Right atrium auricular region (tissue), 2 donors: ENCODE measurements around the gene PPP4C. TPM values are rescaled to one million over a fixed set of nuclear protein-coding genes. Genes with fewer than 3 reads are reported as not detected.
"Not testable (repeated sequence)": the region's sequence is repeated elsewhere in the genome, so short reads cannot be mapped to it uniquely, and the experiment has no call there.

Experiments
- DNase-seq: peaks from one replicate; pipeline ENCODE4 v3.0.0-alpha.2; 2019; ENCODE audit warnings: low spot score
- H3K27ac ChIP-seq, 2 donors: fragments of 200-600 bp; sonication (generic); 1 replicate in 1 of 2; 2 replicates in 1 of 2; pipeline ENCODE4 v1.5.1; 2016 to 2019
- H3K27me3 ChIP-seq, 2 donors: fragments of 200-600 bp; sonication (generic); one replicate each; pipeline versions ENCODE4 v1.5.1 to v1.6.0; 2017 to 2019
- H3K36me3 ChIP-seq: fragments of 200-600 bp; sonication (generic); one replicate; pipeline ENCODE4 v1.5.1; 2016
- H3K4me1 ChIP-seq, 2 donors: fragments of 200-600 bp; sonication (generic); one replicate each; pipeline versions ENCODE4 v1.5.1 to v1.6.0; 2017 to 2019
- H3K4me3 ChIP-seq, 2 donors: fragments of 200-600 bp; sonication (generic); 1 replicate in 1 of 2; 2 replicates in 1 of 2; pipeline ENCODE4 v1.5.1; 2017 to 2019; ENCODE audit warnings: mild to moderate bottlenecking in 1 of 2, moderate library complexity in 1 of 2
- H3K9me3 ChIP-seq, 2 donors: fragments of 200-600 bp; sonication (generic); one replicate each; pipeline ENCODE4 v1.5.1; 2019
- CTCF ChIP-seq, 2 donors: fragments of 200-600 bp; sonication (generic); IDR thresholded peaks; one replicate each; pipeline ENCODE4 v1.5.1; 2019; ENCODE audit warnings: antibody characterized with exemption in 2 of 2
- total RNA-seq, 2 donors: library from RNA; depleted of rRNA; stranded (reverse); fragments of >200 nt; gene quantifications; one replicate each; pipeline ENCODE4 v1.1.0, GENCODE V29; 2016

The PPP4C gene
- total RNA-seq, 2 donors from 2014 or later, result 23.2 to 32.7 TPM

- H3K9me3 ChIP-seq, result no peaks in the 10 kb centered on the region
- peaks cover 0 to 37% of the 10 kb centered on the region in 2 donors for H3K4me1 ChIP-seq
- no peaks in the 10 kb centered on the region for H3K27me3 ChIP-seq
- peak overlapping the region; percentile 88 to 97 for H3K27ac ChIP-seq
- H3K36me3 ChIP-seq, result peaks cover 36% of the 10 kb centered on the region
- no peak for TF ChIP-seq CTCF (IDR thresholded peaks at IDR 0.05)
- peak overlapping the region; percentile 80 to 92 for H3K4me3 ChIP-seq
- DNase-seq, result peak; percentile 89
Observed at GRCh38 chr16:30121741-30122571, 46.2 kb downstream of the PPP4C start.

GRCh38 chr16:30122604-30123160, 46.9 kb downstream of the PPP4C start:
- Histone ChIP-seq H3K4me3 (peak overlapping the region; percentile 80 to 92), H3K36me3 (peaks cover 29% of the 10 kb centered on the region), H3K27me3 (no peaks in the 10 kb centered on the region), H3K9me3 (no peaks in the 10 kb centered on the region), H3K27ac (peak overlapping the region; percentile 88 to 97), H3K4me1 (peaks cover 0 to 37% of the 10 kb centered on the region in 2 donors)
- no peak for DNase-seq
- TF ChIP-seq CTCF (IDR thresholded peaks at IDR 0.05), result no peak

GRCh38 chr16:30124985-30125379, 49.2 kb downstream of the PPP4C start:
- no peaks in the 10 kb centered on the region for H3K27me3 ChIP-seq
- no peak overlapping the region for H3K4me3 ChIP-seq
- H3K9me3 ChIP-seq, result no peaks in the 10 kb centered on the region
- DNase-seq, result no peak
- no peak overlapping the region for H3K27ac ChIP-seq
- TF ChIP-seq CTCF (IDR thresholded peaks at IDR 0.05), result no peak
- H3K36me3 ChIP-seq, result peaks cover 6% of the 10 kb centered on the region
- peaks cover 0 to 35% of the 10 kb centered on the region in 2 donors for H3K4me1 ChIP-seq

- not testable (repeated sequence) for H3K27me3 ChIP-seq, H3K36me3 ChIP-seq, H3K4me3 ChIP-seq, H3K9me3 ChIP-seq, H3K27ac ChIP-seq, DNase-seq
- H3K4me1 ChIP-seq, result peaks cover 0 to 31% of the 10 kb centered on the region in 2 donors
Observed at GRCh38 chr16:30125690-30126089, 49.9 kb downstream of the PPP4C start.

GRCh38 chr16:30127993-30128392, 52.2 kb downstream of the PPP4C start:
- no peaks in the 10 kb centered on the region for H3K27me3 ChIP-seq
- H3K9me3 ChIP-seq, result no peaks in the 10 kb centered on the region
- H3K36me3 ChIP-seq, result no peaks in the 10 kb centered on the region
- DNase-seq, result no peak
- peaks cover 0 to 14% of the 10 kb centered on the region in 2 donors for H3K4me1 ChIP-seq
- TF ChIP-seq CTCF (IDR thresholded peaks at IDR 0.05), result no peak
- no peak overlapping the region for H3K27ac ChIP-seq
- H3K4me3 ChIP-seq, result no peak overlapping the region

GRCh38 chr16:30131869-30132475, 56.2 kb downstream of the PPP4C start:
- Histone ChIP-seq H3K27me3 (no peaks in the 10 kb centered on the region), H3K27ac (no peak overlapping the region), H3K36me3 (no peaks in the 10 kb centered on the region), H3K9me3 (no peaks in the 10 kb centered on the region), H3K4me3 (no peak overlapping the region), H3K4me1 (no peaks in the 10 kb centered on the region)
- no peak for TF ChIP-seq CTCF (IDR thresholded peaks at IDR 0.05)
- no peak for DNase-seq
